GM13977 (cell line): ENCODE results near the gene RNF182.

Experiments used
- DNase-seq: peaks from one replicate; pipeline ENCODE4 v3.0.0; 2012; ENCODE audit warnings: low spot score
- in situ Hi-C: fragments of 300-500 bp; cut with MboI; formaldehyde crosslinking; loops from one replicate; pipeline ENCODE4 v1.12.0; 2022; ENCODE audit warnings: low sequenced_read_pairs, low pct_unique_long_range_greater_than_20kb, mixed read lengths, inconsistent platforms; ENCODE audit not compliant: unreplicated experiment
- TF ChIP-seq, protein P1 (sequence below): IDR thresholded peaks from 2 replicates; pipeline ENCODE4 v1.5.1; 2012; ENCODE audit warnings: mild to moderate bottlenecking, control low read depth; ENCODE audit not compliant: insufficient read depth; ENCODE audit errors: extremely low read depth, missing control alignments

Gene RNF182

DNA sequence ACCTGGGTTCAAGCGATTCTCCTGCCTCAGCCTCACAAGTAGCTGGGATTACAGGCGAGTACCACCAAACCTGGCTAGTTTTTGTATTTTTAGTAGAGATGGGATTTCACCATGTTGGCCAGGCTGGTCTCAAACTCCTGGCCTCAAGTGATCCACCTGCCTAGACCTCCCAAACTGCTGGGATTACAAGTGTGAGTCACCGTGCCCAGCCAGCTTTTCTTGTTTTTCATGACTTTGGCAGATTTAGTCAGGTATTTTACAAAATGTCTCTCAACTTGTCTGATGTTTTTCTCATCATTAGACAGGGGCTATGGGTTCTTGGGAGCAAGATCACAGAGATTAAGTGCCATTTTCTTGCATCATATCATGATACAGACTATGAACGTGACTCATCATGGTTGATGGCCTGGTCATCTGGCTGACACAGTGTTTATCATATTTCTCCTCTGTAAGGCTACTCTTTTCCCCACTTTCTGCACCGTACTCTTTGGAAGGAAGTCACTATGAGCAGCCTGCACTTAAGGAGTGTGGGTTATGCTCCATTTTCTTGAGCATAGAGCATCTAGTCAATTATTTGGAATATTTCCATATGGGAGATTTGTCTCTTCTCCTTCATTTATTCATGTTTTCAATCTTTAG is 67.8 kb downstream of the RNF182 start:
- in situ Hi-C loops: no loop called here
- TF ChIP-seq, protein P1, sequence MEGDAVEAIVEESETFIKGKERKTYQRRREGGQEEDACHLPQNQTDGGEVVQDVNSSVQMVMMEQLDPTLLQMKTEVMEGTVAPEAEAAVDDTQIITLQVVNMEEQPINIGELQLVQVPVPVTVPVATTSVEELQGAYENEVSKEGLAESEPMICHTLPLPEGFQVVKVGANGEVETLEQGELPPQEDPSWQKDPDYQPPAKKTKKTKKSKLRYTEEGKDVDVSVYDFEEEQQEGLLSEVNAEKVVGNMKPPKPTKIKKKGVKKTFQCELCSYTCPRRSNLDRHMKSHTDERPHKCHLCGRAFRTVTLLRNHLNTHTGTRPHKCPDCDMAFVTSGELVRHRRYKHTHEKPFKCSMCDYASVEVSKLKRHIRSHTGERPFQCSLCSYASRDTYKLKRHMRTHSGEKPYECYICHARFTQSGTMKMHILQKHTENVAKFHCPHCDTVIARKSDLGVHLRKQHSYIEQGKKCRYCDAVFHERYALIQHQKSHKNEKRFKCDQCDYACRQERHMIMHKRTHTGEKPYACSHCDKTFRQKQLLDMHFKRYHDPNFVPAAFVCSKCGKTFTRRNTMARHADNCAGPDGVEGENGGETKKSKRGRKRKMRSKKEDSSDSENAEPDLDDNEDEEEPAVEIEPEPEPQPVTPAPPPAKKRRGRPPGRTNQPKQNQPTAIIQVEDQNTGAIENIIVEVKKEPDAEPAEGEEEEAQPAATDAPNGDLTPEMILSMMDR: no peak
- no peak for DNase-seq

DNA sequence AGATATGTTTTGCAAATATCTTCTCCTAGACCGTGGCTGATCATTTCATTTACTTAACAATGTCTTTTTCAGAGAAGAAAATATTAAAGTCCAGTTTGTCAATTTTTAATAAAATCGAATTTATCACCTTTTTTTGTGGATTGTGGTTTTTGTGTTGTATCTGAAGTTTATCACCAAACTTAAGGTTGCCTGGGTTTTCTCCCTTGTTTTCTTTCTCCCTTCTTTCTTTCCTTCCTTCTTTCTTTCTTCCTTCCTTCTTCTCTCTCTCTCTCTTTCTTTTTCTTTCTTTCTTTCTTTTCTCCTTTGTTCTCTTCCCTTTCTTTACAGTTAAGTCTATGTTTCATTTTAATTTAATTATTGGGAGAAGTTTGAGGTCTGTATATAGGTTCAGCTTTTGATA is 68.7 kb downstream of the RNF182 start:
- TF ChIP-seq, protein P1: no peak
- no peak for DNase-seq
- in situ Hi-C loops: no loop called here

DNA sequence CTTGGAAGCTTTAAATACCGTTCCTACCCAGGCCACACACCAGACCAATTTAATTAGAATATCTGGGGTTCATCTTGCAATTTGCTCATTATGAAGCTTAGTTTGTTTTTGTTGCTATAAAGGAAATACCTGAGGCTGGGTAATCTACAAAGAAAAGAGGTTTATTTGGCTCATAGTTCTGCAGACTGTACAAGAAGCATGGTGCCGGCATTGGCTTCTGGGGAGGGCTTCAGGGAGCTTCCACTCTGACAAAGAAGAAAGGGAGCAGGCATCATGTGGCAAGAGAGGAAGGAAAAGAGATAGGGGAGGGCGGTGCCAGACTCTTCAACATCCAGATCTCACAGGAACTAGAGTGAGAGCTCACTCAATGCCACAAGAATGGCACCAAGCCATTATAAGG is 73.6 kb downstream of the RNF182 start:
- TF ChIP-seq, protein P1: no peak
- DNase-seq: no peak
- in situ Hi-C loops: no loop called here

DNA sequence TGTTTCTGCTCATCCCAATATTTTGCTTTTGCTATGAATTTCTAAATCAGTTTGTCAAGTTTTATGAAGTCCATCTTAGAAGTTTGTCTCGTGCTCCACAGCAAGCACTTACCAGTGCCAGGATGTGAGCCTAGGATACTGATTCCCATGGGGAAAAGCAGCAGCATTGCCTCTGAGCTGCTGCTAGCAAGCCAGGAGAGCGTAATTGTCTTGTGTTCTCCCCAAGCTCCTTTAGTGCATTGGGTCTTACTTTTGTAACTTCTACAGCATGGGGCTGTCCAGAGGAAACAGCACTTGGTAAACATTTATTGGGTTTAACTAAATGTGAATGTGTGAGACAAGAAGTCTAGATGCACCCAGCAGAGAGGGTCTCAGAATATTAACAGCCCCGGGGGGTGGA is 76.1 kb downstream of the RNF182 start:
- DNase-seq: no peak
- in situ Hi-C loops: no loop called here
- TF ChIP-seq, protein P1: no peak

DNA sequence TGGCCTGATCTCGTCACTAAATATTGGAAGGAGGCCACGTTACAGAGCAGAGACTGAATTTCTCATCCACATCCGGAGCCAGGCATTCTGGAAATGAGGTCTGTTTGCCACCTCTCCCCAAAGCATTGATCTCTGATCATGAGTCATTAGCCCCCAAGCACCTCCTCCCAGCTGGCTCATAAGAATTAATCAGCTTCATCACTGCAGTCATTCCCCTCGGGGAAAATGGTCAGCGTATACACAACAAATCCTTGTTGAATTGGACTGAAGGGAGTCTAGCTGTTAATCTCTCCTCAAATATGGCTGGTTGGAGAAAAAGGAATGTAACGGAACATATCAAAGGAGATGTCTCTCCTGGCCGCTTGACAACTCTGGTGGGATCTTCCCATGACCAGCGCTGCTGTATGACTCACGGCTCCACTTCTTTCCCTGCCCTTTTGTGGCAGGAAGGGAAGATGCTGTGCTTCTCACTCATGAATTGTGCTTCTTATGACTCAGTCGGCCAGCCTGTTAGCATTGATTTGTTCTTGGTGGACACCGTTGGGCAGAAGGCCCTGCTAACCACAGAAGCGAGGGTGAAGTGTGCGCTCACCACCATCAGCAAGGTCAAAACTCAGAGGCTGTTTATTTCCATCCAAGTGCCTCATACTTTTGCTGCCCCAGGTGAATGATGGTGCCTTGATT is 76.7 kb downstream of the RNF182 start:
- in situ Hi-C loops: no loop called here
- TF ChIP-seq, protein P1: no peak
- DNase-seq: no peak

DNA sequence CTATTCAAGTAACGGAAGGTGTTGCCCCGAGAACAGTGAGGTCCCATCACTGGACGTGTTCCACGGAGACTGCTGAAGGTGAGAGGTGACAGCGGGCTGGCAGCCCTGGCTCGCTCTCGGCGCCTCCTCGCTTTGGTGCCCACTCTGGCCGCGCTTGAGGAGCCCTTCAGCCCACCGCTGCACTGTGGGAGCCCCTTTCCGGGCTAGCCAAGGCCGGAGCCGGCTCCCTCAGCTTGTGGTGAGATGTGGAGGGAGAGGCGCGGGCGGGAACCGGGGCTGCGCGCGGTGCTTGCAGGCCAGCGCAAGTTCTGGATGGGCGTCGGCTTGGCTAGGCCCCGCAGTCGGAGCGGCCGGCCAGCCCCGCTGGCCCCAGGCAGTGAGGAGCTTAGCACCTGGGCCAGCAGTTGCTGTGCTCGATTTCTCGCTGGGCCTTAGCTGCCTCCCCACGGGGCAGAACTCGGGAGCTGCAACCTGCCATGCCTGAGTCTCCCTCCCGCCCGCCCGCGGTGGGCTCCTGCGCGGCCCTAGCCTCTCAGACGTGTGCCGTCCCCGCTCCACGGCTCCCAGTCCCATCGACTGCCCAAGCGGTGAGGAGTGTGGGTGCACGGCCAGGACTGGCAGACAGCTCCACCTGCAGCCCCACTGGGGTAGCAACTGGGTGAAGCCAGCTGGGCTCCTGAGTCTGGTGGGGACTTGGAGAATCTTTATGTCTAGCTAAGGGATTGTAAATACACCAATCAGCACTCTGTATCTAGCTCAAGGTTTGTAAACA is 77.6 kb downstream of the RNF182 start:
- DNase-seq: no peak
- TF ChIP-seq, protein P1: no peak
- in situ Hi-C loops: no loop called here
